ENCODE results near the gene PKNOX2.

DNA sequence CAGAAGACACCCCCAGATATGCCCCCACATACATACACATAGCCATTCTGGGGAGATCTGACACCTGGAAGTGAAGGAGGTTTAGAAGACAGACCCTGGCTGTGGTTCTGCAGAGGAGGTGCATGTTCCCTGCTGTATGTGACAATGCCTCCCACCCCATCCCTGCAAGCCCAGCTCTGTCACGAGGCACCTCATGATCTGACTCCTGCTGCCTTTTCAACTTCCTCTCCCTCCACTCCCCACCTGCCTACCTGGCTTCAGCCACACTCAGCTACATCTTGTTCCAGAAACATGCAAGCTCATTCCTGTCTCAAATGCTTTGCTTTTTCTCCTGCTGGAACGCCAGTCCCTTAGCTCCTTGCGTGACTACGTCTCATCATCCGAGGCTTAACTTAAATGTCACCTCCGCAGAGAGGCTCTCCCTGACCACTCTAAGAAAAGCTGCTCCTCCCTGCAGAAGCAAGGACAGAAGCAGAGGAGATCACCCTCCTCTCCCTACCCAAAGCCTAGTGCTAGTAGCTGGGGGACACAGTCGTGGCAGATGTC lies 217.0 kb downstream of the PKNOX2 start:
- no peak for TF ChIP-seq POLR2AphosphoS5 (IDR thresholded peaks at IDR 0.05; ENCODE audit: low read depth)
- TF ChIP-seq, protein P1, sequence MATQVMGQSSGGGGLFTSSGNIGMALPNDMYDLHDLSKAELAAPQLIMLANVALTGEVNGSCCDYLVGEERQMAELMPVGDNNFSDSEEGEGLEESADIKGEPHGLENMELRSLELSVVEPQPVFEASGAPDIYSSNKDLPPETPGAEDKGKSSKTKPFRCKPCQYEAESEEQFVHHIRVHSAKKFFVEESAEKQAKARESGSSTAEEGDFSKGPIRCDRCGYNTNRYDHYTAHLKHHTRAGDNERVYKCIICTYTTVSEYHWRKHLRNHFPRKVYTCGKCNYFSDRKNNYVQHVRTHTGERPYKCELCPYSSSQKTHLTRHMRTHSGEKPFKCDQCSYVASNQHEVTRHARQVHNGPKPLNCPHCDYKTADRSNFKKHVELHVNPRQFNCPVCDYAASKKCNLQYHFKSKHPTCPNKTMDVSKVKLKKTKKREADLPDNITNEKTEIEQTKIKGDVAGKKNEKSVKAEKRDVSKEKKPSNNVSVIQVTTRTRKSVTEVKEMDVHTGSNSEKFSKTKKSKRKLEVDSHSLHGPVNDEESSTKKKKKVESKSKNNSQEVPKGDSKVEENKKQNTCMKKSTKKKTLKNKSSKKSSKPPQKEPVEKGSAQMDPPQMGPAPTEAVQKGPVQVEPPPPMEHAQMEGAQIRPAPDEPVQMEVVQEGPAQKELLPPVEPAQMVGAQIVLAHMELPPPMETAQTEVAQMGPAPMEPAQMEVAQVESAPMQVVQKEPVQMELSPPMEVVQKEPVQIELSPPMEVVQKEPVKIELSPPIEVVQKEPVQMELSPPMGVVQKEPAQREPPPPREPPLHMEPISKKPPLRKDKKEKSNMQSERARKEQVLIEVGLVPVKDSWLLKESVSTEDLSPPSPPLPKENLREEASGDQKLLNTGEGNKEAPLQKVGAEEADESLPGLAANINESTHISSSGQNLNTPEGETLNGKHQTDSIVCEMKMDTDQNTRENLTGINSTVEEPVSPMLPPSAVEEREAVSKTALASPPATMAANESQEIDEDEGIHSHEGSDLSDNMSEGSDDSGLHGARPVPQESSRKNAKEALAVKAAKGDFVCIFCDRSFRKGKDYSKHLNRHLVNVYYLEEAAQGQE (IDR thresholded peaks at IDR 0.05; ENCODE audit: insufficient replicate concordance, low read depth) = no peak
- TF ChIP-seq, protein P2, sequence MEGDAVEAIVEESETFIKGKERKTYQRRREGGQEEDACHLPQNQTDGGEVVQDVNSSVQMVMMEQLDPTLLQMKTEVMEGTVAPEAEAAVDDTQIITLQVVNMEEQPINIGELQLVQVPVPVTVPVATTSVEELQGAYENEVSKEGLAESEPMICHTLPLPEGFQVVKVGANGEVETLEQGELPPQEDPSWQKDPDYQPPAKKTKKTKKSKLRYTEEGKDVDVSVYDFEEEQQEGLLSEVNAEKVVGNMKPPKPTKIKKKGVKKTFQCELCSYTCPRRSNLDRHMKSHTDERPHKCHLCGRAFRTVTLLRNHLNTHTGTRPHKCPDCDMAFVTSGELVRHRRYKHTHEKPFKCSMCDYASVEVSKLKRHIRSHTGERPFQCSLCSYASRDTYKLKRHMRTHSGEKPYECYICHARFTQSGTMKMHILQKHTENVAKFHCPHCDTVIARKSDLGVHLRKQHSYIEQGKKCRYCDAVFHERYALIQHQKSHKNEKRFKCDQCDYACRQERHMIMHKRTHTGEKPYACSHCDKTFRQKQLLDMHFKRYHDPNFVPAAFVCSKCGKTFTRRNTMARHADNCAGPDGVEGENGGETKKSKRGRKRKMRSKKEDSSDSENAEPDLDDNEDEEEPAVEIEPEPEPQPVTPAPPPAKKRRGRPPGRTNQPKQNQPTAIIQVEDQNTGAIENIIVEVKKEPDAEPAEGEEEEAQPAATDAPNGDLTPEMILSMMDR (IDR thresholded peaks at IDR 0.05; ENCODE audit: insufficient read depth, low read length) = no peak
- no peak for TF ChIP-seq GABPA (IDR thresholded peaks at IDR 0.05; ENCODE audit: low read depth)
